Ishikawa (cell line): ENCODE data around the gene FSD1L.

Experiments
- CEBPB ChIP-seq: IDR thresholded peaks from 2 replicates; pipeline ENCODE4 v1.6.1; 2012
- EGR1 ChIP-seq: IDR thresholded peaks from 2 replicates; pipeline ENCODE4 v1.6.1; 2012
- EP300 ChIP-seq: IDR thresholded peaks from 2 replicates; pipeline ENCODE4 v1.6.1; 2012; ENCODE audit warnings: borderline replicate concordance
- FOXM1 ChIP-seq: IDR thresholded peaks from 2 replicates; pipeline ENCODE4 v1.6.1; 2012; ENCODE audit warnings: low read depth, borderline replicate concordance
- TAF1 ChIP-seq: IDR thresholded peaks from 2 replicates; pipeline ENCODE4 v1.6.1; 2012; ENCODE audit warnings: low read depth, mild to moderate bottlenecking
- TCF12 ChIP-seq: IDR thresholded peaks from 2 replicates; pipeline ENCODE4 v1.6.1; 2012; ENCODE audit warnings: low read depth
- YY1 ChIP-seq: IDR thresholded peaks from 2 replicates; pipeline ENCODE4 v1.6.1; 2012; ENCODE audit warnings: low read depth
- TF ChIP-seq, protein P1 (sequence below): IDR thresholded peaks from 2 replicates; pipeline ENCODE4 v1.6.1; 2012

DNA sequence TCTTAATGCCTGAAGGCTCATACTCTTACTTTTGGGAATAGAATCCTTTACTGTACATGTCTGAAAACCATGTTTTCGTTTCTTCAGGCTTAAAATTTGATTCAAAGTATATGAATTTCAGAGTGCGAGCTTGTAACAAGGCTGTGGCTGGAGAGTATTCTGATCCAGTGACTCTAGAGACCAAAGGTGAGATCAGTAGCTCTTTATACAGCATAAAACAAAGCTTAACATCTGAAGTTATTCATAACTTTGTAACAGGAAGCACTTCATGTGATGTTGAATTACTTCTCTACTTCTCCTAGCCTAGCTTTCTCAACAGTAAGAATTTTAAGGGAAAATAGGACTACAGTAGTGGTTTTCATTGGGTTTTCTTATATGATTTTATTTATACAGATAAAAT lies 60.7 kb downstream of the FSD1L start:
- TF ChIP-seq FOXM1: no peak
- no peak for TF ChIP-seq YY1
- TF ChIP-seq TCF12: no peak
- TF ChIP-seq CEBPB: no peak
- no peak for TF ChIP-seq TAF1
- no peak for TF ChIP-seq EGR1
- TF ChIP-seq, protein P1, sequence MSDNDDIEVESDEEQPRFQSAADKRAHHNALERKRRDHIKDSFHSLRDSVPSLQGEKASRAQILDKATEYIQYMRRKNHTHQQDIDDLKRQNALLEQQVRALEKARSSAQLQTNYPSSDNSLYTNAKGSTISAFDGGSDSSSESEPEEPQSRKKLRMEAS: no peak
- TF ChIP-seq EP300: no peak
